ENCODE measurements around the gene CT47A7.
"Not testable (repeated sequence)": the region's sequence is repeated elsewhere in the genome, so short reads cannot be mapped to it uniquely, and the experiment has no call there.

The CT47A7 gene

DNA sequence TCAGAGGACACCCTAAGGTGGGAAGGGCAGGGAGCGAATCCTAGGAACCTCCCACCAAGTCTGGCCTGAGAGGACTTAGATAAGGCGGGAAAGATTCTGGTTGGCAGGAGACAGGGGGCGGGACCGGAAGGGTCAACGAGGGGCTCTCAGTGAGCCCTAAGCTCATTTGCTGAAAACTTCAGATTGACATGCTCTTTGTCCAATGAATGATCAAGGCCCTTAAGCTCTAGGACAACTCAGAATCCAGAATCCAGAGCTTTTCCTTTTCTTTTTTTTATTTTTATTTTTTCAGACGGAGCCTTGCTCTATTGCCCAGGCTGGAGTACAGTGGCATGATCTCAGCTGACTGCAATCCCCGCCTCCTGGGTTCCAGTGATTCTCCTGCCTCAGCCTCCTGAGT is at the start of gene CT47A7:
CT47A7 (minus strand) TSS at position 101 of the 400 bp plus-strand sequence. CDS start 255 bp downstream, outside the sequence.
- H3K36me3 Mint-ChIP-seq (ENCODE audit: insufficient read depth); DNase-seq (ENCODE audit: low spot score in 2 of 2); H3K27ac Mint-ChIP-seq (ENCODE audit: low read depth); ATAC-seq (replicated peaks; ENCODE audit: extremely low read depth, poor library complexity, severe bottlenecking); H3K4me3 Mint-ChIP-seq; H3K4me1 Mint-ChIP-seq; H3K9me3 Mint-ChIP-seq; H3K27me3 Mint-ChIP-seq: not testable (repeated sequence)

DNA sequence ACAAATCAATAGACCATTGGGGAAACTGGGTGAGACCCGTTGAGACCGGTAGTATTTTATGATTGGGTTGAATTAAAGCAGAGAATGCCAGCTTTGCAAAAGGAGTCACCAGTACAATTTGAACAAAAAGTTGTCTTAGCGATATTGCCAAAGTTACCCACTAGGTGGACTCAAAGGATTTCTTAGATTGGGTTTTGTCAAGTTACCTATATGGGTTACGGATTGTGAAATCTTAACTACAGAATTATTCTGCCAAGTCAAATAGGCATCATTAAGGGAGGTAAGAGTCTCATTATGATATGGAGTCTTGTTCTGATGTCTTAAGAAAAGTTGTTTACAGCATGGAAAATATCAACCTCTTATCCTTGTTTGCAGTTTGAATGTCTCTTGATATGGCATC is 44.2 kb upstream of the CT47A7 start:
- Mint-ChIP-seq H3K27ac (ENCODE audit: low read depth) (no peak overlapping the region), H3K4me3 (no peak overlapping the region), H3K4me1 (no peaks in the 10 kb centered on the region), H3K27me3 (no peaks in the 10 kb centered on the region), H3K36me3 (ENCODE audit: insufficient read depth) (no peaks in the 10 kb centered on the region), H3K9me3 (no peaks in the 10 kb centered on the region)
- DNase-seq (ENCODE audit: low spot score in 2 of 2) (no peak), ATAC-seq (replicated peaks; ENCODE audit: extremely low read depth, poor library complexity, severe bottlenecking) (no peak)

DNA sequence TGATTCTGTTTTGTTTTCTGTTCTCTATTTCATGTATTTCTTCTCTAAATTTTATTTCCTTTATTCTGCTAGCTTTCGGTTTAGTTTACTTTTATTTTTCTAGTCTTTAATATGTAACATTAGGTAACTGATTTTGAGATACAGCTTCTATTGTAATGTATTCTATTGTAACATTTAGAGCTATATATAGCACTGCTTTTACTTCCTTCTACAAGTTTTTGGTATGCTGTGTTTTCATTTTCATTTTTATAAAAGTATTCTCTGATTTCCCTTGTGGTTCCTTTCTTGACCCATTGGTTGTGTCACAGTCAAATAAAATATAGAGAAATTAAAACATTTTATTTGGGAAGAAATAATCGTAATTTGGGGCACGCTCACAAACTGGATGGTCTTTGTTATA is 43.0 kb upstream of the CT47A7 start:
- no peaks in the 10 kb centered on the region for H3K4me1 Mint-ChIP-seq

DNA sequence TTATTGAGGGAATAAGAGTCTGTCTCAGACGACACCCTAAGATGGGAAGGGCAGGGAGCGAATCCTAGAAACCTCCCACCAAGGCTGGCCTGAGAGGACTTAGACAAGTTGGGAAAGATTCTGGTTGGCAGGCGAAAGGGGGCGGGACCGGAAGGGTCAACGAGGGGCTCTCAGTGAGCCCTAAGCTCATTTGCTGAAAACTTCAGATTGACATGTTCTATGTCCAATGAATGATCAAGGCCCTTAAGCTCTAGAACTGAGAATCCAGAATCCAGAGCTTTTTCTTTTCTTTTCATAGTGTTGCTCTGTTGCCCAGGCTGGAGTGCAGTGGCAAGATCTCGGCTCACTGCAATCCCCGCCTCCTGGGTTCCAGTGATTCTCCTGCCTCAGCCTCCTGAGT is 29.3 kb upstream of the CT47A7 start, which contains the start of gene CT47A1:
CT47A1 (minus strand) TSS at position 101 of the 400 bp plus-strand sequence. CDS start 231 bp downstream, outside the sequence.
- not testable (repeated sequence) for H3K36me3 Mint-ChIP-seq (ENCODE audit: insufficient read depth); H3K4me1 Mint-ChIP-seq; H3K27me3 Mint-ChIP-seq; DNase-seq (ENCODE audit: low spot score in 2 of 2); ATAC-seq (replicated peaks; ENCODE audit: extremely low read depth, poor library complexity, severe bottlenecking); H3K4me3 Mint-ChIP-seq; H3K9me3 Mint-ChIP-seq; H3K27ac Mint-ChIP-seq (ENCODE audit: low read depth)

More for the DNA sequence above, 43.0 kb upstream of the CT47A7 start:
- no peaks in the 10 kb centered on the region for H3K36me3 Mint-ChIP-seq (ENCODE audit: insufficient read depth)
- DNase-seq (ENCODE audit: low spot score in 2 of 2) = no peak
- H3K27me3 Mint-ChIP-seq = no peaks in the 10 kb centered on the region
- no peaks in the 10 kb centered on the region for H3K9me3 Mint-ChIP-seq
- H3K4me3 Mint-ChIP-seq = no peak overlapping the region
- H3K27ac Mint-ChIP-seq (ENCODE audit: low read depth) = no peak overlapping the region
- ATAC-seq (replicated peaks; ENCODE audit: extremely low read depth, poor library complexity, severe bottlenecking) = no peak

Data from central memory CD8-positive, alpha-beta T cell (primary cell).